K562 (cell line): ENCODE results near the gene IRAK2. TPM values are rescaled to one million over a fixed set of nuclear protein-coding genes. Genes with fewer than 3 reads are reported as not detected.

ENCODE experiments used
- ATF1 ChIP-seq, 2 experiments: fragments of 450-650 bp in 1 of 2; IDR thresholded peaks; 2 replicates each; pipeline ENCODE4 v1.6.1; 2016; ENCODE audit warnings: missing compliant biosample characterization in 1 of 2, missing genetic modification characterization in 1 of 2
- CTCF ChIP-seq, 3 experiments: IDR thresholded peaks in 2 of 3; conservative IDR thresholded peaks in 1 of 3; 2 replicates each; pipeline ENCODE4 v1.5.1; 2011 to 2012; ENCODE audit warnings: low read length in 3 of 3, mild to moderate bottlenecking in 3 of 3, control low read depth in 2 of 3, improper control_type of control experiment in 1 of 3, inconsistent platforms in 1 of 3, low read depth in 1 of 3, mixed read lengths in 1 of 3, moderate library complexity in 1 of 3; ENCODE audit not compliant: insufficient read depth in 2 of 3
- E2F6 ChIP-seq, 2 experiments: IDR thresholded peaks; 2 replicates each; pipeline ENCODE4 v1.6.1; 2011; ENCODE audit warnings: borderline replicate concordance in 1 of 2, control low read depth in 1 of 2, low read depth in 1 of 2, low read length in 1 of 2, mild to moderate bottlenecking in 1 of 2, mixed read lengths in 1 of 2, moderate library complexity in 1 of 2; ENCODE audit not compliant: insufficient read depth in 1 of 2, insufficient read length in 1 of 2, poor library complexity in 1 of 2, severe bottlenecking in 1 of 2; ENCODE audit errors: extremely low read depth in 1 of 2
- FIP1L1 ChIP-seq: fragments of 200-400 bp; formaldehyde crosslinking; IDR thresholded peaks from 2 replicates; pipeline ENCODE4 v1.6.1; 2018; ENCODE audit warnings: mild to moderate bottlenecking, low read depth, low read length; ENCODE audit not compliant: poor library complexity, severe bottlenecking
- GATAD2A ChIP-seq: fragments of 450-650 bp; IDR thresholded peaks from 2 replicates; pipeline ENCODE4 v1.6.1; 2017
- HMG20B ChIP-seq: fragments of 250-450 bp; sonication (Bioruptor Pico); IDR thresholded peaks from 2 replicates; pipeline ENCODE4 v1.5.0; 2021; ENCODE audit warnings: mild to moderate bottlenecking
- MAFK ChIP-seq: IDR thresholded peaks from 2 replicates; pipeline ENCODE4 v1.6.1; 2011; ENCODE audit warnings: low read length, improper control_type of control experiment
- MAX ChIP-seq: sonication (generic); formaldehyde crosslinking; IDR thresholded peaks from 2 replicates; pipeline ENCODE4 v1.9.0; 2022; ENCODE audit warnings: mild to moderate bottlenecking, missing genetic modification reagents
- MTA3 ChIP-seq: fragments of 450-650 bp; formaldehyde crosslinking; IDR thresholded peaks from 2 replicates; pipeline ENCODE4 v1.6.1; 2017; ENCODE audit warnings: mild to moderate bottlenecking, borderline replicate concordance
- MTF1 ChIP-seq: fragments of 250-450 bp; sonication (Bioruptor Pico); IDR thresholded peaks from 2 replicates; pipeline ENCODE4 v1.9.0; 2021; ENCODE audit warnings: moderate library complexity, mild to moderate bottlenecking, inconsistent platforms, borderline replicate concordance
- NR3C1 ChIP-seq: sonication (generic); formaldehyde crosslinking; IDR thresholded peaks from 2 replicates; pipeline ENCODE4 v1.8.1; 2022; ENCODE audit warnings: missing genetic modification reagents
- POLR2A ChIP-seq: fragments of 450-650 bp; conservative IDR thresholded peaks from 2 replicates; pipeline ENCODE4 v1.6.1; 2016
- SUPT5H ChIP-seq: fragments of 450-650 bp; IDR thresholded peaks from 2 replicates; pipeline ENCODE4 v1.6.1; 2016
- VEZF1 ChIP-seq: fragments of 200-800 bp; sonication (Bioruptor generic); IDR thresholded peaks from 2 replicates; pipeline ENCODE4 v1.6.1; 2017; ENCODE audit warnings: missing genetic modification characterization, missing compliant biosample characterization
- ZNF165 ChIP-seq: fragments of 250-450 bp; sonication (Bioruptor Pico); IDR thresholded peaks from 2 replicates; pipeline ENCODE4 v1.4.0; 2020; ENCODE audit warnings: borderline replicate concordance
- ZNF324 ChIP-seq: fragments of 250-450 bp; sonication (Bioruptor Pico); IDR thresholded peaks from 2 replicates; pipeline ENCODE4 v1.4.0; 2020; ENCODE audit warnings: mild to moderate bottlenecking
- ZNF609 ChIP-seq: sonication (generic); formaldehyde crosslinking; IDR thresholded peaks from 2 replicates; pipeline ENCODE4 v1.8.1; 2023; ENCODE audit warnings: missing genetic modification reagents, mild to moderate bottlenecking, borderline replicate concordance
- polyA plus RNA-seq, 8 experiments: library from polyadenylated mRNA; depleted of rRNA in 4 of 8; stranded (reverse) in 5 of 8; unstranded in 3 of 8; fragments of >200 nt; fragmentation: Nextera tagmentation in 2 of 8; fragmentation: Illumina TruSeq in 1 of 8; extraction: Ambion mirVana in 2 of 8; extraction: Trizol in 1 of 8; gene quantifications; 2 replicates each; pipeline versions ENCODE4 v1.2.1 to v1.2.3, GENCODE V29; 2011 to 2014; ENCODE audit warnings: inconsistent platforms in 1 of 8, missing spikeins in 1 of 8
- total RNA-seq, 7 experiments: library from RNA; depleted of rRNA in 6 of 7; stranded (reverse); fragments of >200 nt in 6 of 7; fragmentation: Illumina TruSeq in 2 of 7; extraction: Trizol in 2 of 7; gene quantifications; 2 replicates each; pipeline versions ENCODE4 v1.2.1 to v1.2.3, GENCODE V29; 2011 to 2021; ENCODE audit warnings: low replicate concordance in 1 of 7

IRAK2 gene
- total and polyA plus RNA-seq, 9 of the 15 experiments (the other 6 are each of a cell fraction or from before 2014, with no cell fraction given), result 0.42 to 4.4 (median 2.7) TPM

GRCh38 chr3:10164546-10165393, at the start of gene IRAK2 (continued):
- TF ChIP-seq ZNF609 (CRISPR knock-in tag) (0 out of 2 replicates have a peak, but pooled peaks have one; percentile 37), MTF1 (CRISPR knock-in tag) (no peak), POLR2A (peak; percentile 64), CTCF (IDR thresholded peaks at IDR 0.05 in 2 of 3, conservative IDR thresholded peaks at IDR 0.05 in 1 of 3; ENCODE audit: insufficient read depth in 2 of 3, low read depth in 1 of 3, low read length in 3 of 3) (peak; percentile 72 to 83 (median 82)), GATAD2A (0 out of 2 replicates have a peak, but pooled peaks have one; percentile 23), ZNF324 (CRISPR knock-in tag) (no peak), FIP1L1 (peak; percentile 34), MTA3 (peak; percentile 81; the same call in 1 of the 2 replicates), MAX (peak; percentile 71; the same call in 1 of the 2 replicates), VEZF1 (CRISPR knock-in tag) (peak; percentile 25; the same call in 1 of the 2 replicates), ZNF165 (CRISPR knock-in tag) (no peak), E2F6 (IDR thresholded peaks at IDR 0.05; ENCODE audit: borderline replicate concordance in 1 of 2, extremely low read depth in 1 of 2, insufficient read depth in 1 of 2, insufficient read length in 1 of 2, low read depth in 1 of 2, low read length in 1 of 2, poor library complexity in 1 of 2, severe bottlenecking in 1 of 2) (peak; percentile 63 to 85), MAFK (no peak), SUPT5H (peak; percentile 47; the same call in 1 of the 2 replicates), HMG20B (no peak), ATF1 (CRISPR knock-in tag; IDR thresholded peaks at IDR 0.05) (no peak), ATF1 (tag; IDR thresholded peaks at IDR 0.05) (peak; percentile 70), NR3C1 (CRISPR knock-in tag) (peak; percentile 77; the same call in 1 of the 2 replicates)
